GM18508 (cell line): ENCODE results near the gene ODC1.

Experiments used
- ATAC-seq: cut with Tn5 transposase; IDR thresholded peaks from one replicate; pipeline ENCODE4 v1.9.1; 2021; ENCODE audit warnings: moderate number of reproducible peaks; ENCODE audit not compliant: insufficient read depth, unreplicated experiment

ODC1 gene

GRCh38 chr2:10480359-10480949 is 32.3 kb upstream of the ODC1 start:
- no peak for ATAC-seq

GRCh38 chr2:10478916-10479315 is 30.8 kb upstream of the ODC1 start:
- ATAC-seq = no peak

- ATAC-seq = no peak
Measured at GRCh38 chr2:10478298-10478625, 30.1 kb upstream of the ODC1 start.

GRCh38 chr2:10477443-10478297 is 29.5 kb upstream of the ODC1 start:
- no peak for ATAC-seq

- no peak for ATAC-seq
Measured at GRCh38 chr2:10476723-10477442, 28.8 kb upstream of the ODC1 start.

- no peak for ATAC-seq
Measured at GRCh38 chr2:10475811-10476660, 27.9 kb upstream of the ODC1 start.

- no peak for ATAC-seq
Measured at GRCh38 chr2:10475221-10475722, 27.1 kb upstream of the ODC1 start.

- no peak for ATAC-seq
Measured at GRCh38 chr2:10473121-10473756, 25.1 kb upstream of the ODC1 start.

GRCh38 chr2:10471955-10472354 is 23.8 kb upstream of the ODC1 start:
- no peak for ATAC-seq

GRCh38 chr2:10471046-10471571 is 23.0 kb upstream of the ODC1 start:
- ATAC-seq = no peak

GRCh38 chr2:10469955-10470608 is 22.0 kb upstream of the ODC1 start:
- ATAC-seq = no peak

GRCh38 chr2:10469301-10469700 is 21.2 kb upstream of the ODC1 start:
- no peak for ATAC-seq

- no peak for ATAC-seq
Measured at GRCh38 chr2:10467401-10467800, 19.3 kb upstream of the ODC1 start.

- ATAC-seq = no peak
Measured at GRCh38 chr2:10466801-10467200, 18.7 kb upstream of the ODC1 start.

- ATAC-seq = no peak
Measured at GRCh38 chr2:10465910-10466309, 17.8 kb upstream of the ODC1 start.

- ATAC-seq = no peak
Measured at GRCh38 chr2:10462178-10463083, 14.3 kb upstream of the ODC1 start.

- ATAC-seq = no peak
Measured at GRCh38 chr2:10460366-10460796, 12.3 kb upstream of the ODC1 start.
